GM21717 (cell line): ENCODE results near the gene COLEC11.
A peak's percentile ranks its signal among the peaks of the same experiment; 100 is the strongest.
"Not testable (repeated sequence)": the region's sequence is repeated elsewhere in the genome, so short reads cannot be mapped to it uniquely, and the experiment has no call there.

ENCODE experiments used
- ATAC-seq: cut with Tn5 transposase; IDR thresholded peaks from one replicate; pipeline ENCODE4 v1.9.1; 2021; ENCODE audit warnings: mild to moderate bottlenecking, moderate library complexity; ENCODE audit not compliant: unreplicated experiment

Gene COLEC11

GRCh38 chr2:3651691-3652648, 57.1 kb downstream of the COLEC11 start:
- ATAC-seq: peak; percentile 81

GRCh38 chr2:3652896-3653625, 58.1 kb downstream of the COLEC11 start:
- ATAC-seq: no peak

- no peak for ATAC-seq
These were observed 59.1 kb downstream of the COLEC11 start for GRCh38 chr2:3654011-3654410.

GRCh38 chr2:3654531-3655225, 59.8 kb downstream of the COLEC11 start:
- ATAC-seq: no peak

GRCh38 chr2:3655871-3656761, 61.2 kb downstream of the COLEC11 start:
- ATAC-seq: no peak

GRCh38 chr2:3656762-3657721, 62.1 kb downstream of the COLEC11 start:
- ATAC-seq: no peak

GRCh38 chr2:3657881-3658280, 63.0 kb downstream of the COLEC11 start, which contains the start of gene ALLC:
ALLC (plus strand) TSS chr2:3658200; CDS start chr2:3671158, 12,958 bp downstream.
- ATAC-seq: no peak

GRCh38 chr2:3659447-3660432, 64.8 kb downstream of the COLEC11 start:
- no peak for ATAC-seq

- ATAC-seq: not testable (repeated sequence)
These were observed 65.7 kb downstream of the COLEC11 start for GRCh38 chr2:3660640-3661039.

- ATAC-seq: no peak
These were observed 66.3 kb downstream of the COLEC11 start for GRCh38 chr2:3661149-3661660.

- ATAC-seq: no peak
These were observed 67.3 kb downstream of the COLEC11 start for GRCh38 chr2:3662239-3662638.

- ATAC-seq: no peak
These were observed 69.2 kb downstream of the COLEC11 start for GRCh38 chr2:3664118-3664517.

GRCh38 chr2:3664925-3665324, 70.0 kb downstream of the COLEC11 start:
- no peak for ATAC-seq

- ATAC-seq: no peak
These were observed 71.1 kb downstream of the COLEC11 start for GRCh38 chr2:3665886-3666612.

- no peak for ATAC-seq
These were observed 71.7 kb downstream of the COLEC11 start for GRCh38 chr2:3666613-3666975.

GRCh38 chr2:3667151-3667631, 72.3 kb downstream of the COLEC11 start:
- no peak for ATAC-seq

GRCh38 chr2:3669656-3670055, 74.7 kb downstream of the COLEC11 start:
- ATAC-seq: no peak
